HL-60 (cell line): ENCODE data around the gene HID1.

Experiments used
- CTCF ChIP-seq: IDR thresholded peaks from one replicate; pipeline ENCODE4 v1.5.1; 2011; ENCODE audit warnings: low read length, control low read depth, inconsistent platforms; ENCODE audit not compliant: insufficient read depth
- GABPA ChIP-seq: IDR thresholded peaks from 2 replicates; pipeline ENCODE4 v1.6.1; 2012; ENCODE audit warnings: low read depth
- POLR2AphosphoS5 ChIP-seq: IDR thresholded peaks from 2 replicates; pipeline ENCODE4 v1.6.1; 2012; ENCODE audit warnings: low read depth
- REST ChIP-seq: IDR thresholded peaks from 2 replicates; pipeline ENCODE4 v1.6.1; 2012; ENCODE audit warnings: low read depth; ENCODE audit not compliant: insufficient replicate concordance

GRCh38 chr17:74930535-74931036 is 42.0 kb downstream of the HID1 start:
- no peak for TF ChIP-seq CTCF
- TF ChIP-seq POLR2AphosphoS5 = no peak
- TF ChIP-seq REST = no peak
- no peak for TF ChIP-seq GABPA
